Mesothelial cell of epicardium (in vitro differentiated cells): ENCODE results near the gene GSTA4. TPM values are rescaled to one million over a fixed set of nuclear protein-coding genes. Genes with fewer than 3 reads are reported as not detected.
"Not testable (repeated sequence)": the region's sequence is repeated elsewhere in the genome, so short reads cannot be mapped to it uniquely, and the experiment has no call there.

Source experiments
- DNase-seq, 2 experiments: peaks; one replicate each; pipeline ENCODE4 v3.0.0; 2021; ENCODE audit warnings: low spot score in 2 of 2; ENCODE audit not compliant: unreplicated experiment in 2 of 2
- H3K27ac Mint-ChIP-seq: 2 replicates; pipeline ENCODE4 v1.8.0; 2021; ENCODE audit warnings: mixed read lengths
- H3K27me3 Mint-ChIP-seq: 2 replicates; pipeline ENCODE4 v1.8.0; 2021; ENCODE audit warnings: low read depth, mixed read lengths
- H3K36me3 Mint-ChIP-seq: 2 replicates; pipeline ENCODE4 v1.8.0; 2021; ENCODE audit warnings: mixed read lengths
- H3K4me1 Mint-ChIP-seq: 2 replicates; pipeline ENCODE4 v1.8.0; 2021; ENCODE audit warnings: mixed read lengths
- H3K4me3 Mint-ChIP-seq: 2 replicates; pipeline ENCODE4 v1.8.0; 2021; ENCODE audit warnings: mild to moderate bottlenecking, moderate library complexity, mixed read lengths
- H3K9me3 Mint-ChIP-seq: 2 replicates; pipeline ENCODE4 v1.8.0; 2021; ENCODE audit warnings: mixed read lengths
- total RNA-seq: library from RNA; stranded (reverse); gene quantifications from 3 replicates; pipeline ENCODE4 v1.2.1, GENCODE V29; 2021
- TF ChIP-seq, protein P1 (sequence below): fragments of 200-600 bp; sonication (generic); IDR thresholded peaks from one replicate; pipeline ENCODE4 v1.5.0; 2021; ENCODE audit warnings: antibody characterized with exemption; ENCODE audit not compliant: unreplicated experiment

The GSTA4 gene
- total RNA-seq, 1 donor from 2014 or later = 66.2 TPM

DNA sequence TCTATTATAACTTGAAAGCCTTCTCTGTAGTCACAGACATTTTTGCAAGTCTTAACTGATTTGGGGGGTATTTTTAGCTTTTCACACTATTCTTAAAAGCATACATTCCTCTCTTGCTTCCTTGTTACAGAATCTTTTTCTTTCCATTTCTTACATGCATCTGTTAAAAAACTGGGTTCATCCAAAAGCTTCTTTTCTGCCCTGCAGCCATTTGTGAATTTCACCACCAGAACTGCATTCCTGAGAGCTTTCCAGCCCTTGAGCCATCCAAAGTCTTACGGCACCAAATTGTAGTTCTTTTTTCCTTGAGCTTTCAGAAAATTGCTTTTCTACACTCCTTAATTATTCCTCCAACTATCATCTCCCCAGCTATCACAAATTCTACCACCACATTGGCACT, 19.7 kb upstream of the GSTA4 start:
- Mint-ChIP-seq H3K4me1 (peaks cover 9% of the 10 kb centered on the region), H3K27me3 (no peaks in the 10 kb centered on the region), H3K36me3 (peaks cover 48% of the 10 kb centered on the region), H3K27ac (peak overlapping the region; percentile 1), H3K9me3 (no peaks in the 10 kb centered on the region), H3K4me3 (no peak overlapping the region)
- no peak for DNase-seq
- TF ChIP-seq, protein P1, sequence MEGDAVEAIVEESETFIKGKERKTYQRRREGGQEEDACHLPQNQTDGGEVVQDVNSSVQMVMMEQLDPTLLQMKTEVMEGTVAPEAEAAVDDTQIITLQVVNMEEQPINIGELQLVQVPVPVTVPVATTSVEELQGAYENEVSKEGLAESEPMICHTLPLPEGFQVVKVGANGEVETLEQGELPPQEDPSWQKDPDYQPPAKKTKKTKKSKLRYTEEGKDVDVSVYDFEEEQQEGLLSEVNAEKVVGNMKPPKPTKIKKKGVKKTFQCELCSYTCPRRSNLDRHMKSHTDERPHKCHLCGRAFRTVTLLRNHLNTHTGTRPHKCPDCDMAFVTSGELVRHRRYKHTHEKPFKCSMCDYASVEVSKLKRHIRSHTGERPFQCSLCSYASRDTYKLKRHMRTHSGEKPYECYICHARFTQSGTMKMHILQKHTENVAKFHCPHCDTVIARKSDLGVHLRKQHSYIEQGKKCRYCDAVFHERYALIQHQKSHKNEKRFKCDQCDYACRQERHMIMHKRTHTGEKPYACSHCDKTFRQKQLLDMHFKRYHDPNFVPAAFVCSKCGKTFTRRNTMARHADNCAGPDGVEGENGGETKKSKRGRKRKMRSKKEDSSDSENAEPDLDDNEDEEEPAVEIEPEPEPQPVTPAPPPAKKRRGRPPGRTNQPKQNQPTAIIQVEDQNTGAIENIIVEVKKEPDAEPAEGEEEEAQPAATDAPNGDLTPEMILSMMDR = no peak

DNA sequence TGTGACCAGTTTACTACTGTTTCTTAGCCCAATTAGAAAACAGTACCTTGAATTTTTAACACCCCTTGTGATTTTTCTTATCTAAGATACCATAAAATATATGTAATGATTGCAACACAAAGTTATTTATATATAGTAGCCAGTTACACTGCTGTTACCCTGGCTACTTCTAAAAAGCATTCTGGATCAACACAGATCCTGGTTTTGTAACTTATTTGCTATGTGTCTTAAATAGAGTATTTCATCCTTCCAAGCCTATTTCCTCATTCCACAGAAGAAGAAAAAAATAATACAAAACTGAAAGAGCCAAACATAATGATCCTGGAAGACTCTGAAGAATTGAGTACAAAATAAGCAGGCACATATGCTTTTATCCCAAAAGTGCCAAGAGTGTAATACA, 19.0 kb upstream of the GSTA4 start:
- Mint-ChIP-seq H3K9me3 (no peaks in the 10 kb centered on the region), H3K36me3 (peaks cover 55% of the 10 kb centered on the region), H3K27me3 (no peaks in the 10 kb centered on the region), H3K4me1 (peaks cover 9% of the 10 kb centered on the region), H3K4me3 (no peak overlapping the region), H3K27ac (peak overlapping the region; percentile 23)
- TF ChIP-seq, protein P1 = no peak
- no peak for DNase-seq

DNA sequence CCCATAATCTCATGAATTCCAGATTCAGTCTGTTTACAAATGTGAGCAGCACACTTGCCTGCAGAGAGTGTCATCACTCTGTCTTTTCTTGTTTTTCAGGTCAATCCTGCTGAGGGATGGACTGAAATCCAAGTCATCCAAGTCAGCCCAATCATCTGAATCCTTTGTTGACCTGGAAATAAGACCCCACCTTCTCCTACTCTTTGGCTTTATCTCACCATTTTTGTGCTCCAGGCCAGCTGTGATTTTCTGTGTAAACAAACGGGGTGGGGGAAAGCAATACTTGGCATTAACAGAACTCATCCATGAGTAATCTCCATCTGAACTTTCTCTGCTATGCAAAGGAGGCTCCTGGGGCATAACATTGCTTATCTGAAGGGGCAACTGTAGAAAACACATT, 16.9 kb upstream of the GSTA4 start:
- TF ChIP-seq, protein P1 = no peak
- Mint-ChIP-seq H3K4me1 (peaks cover 9% of the 10 kb centered on the region), H3K27ac (no peak overlapping the region), H3K27me3 (no peaks in the 10 kb centered on the region), H3K9me3 (no peaks in the 10 kb centered on the region), H3K36me3 (peaks cover 51% of the 10 kb centered on the region), H3K4me3 (no peak overlapping the region)
- no peak for DNase-seq

DNA sequence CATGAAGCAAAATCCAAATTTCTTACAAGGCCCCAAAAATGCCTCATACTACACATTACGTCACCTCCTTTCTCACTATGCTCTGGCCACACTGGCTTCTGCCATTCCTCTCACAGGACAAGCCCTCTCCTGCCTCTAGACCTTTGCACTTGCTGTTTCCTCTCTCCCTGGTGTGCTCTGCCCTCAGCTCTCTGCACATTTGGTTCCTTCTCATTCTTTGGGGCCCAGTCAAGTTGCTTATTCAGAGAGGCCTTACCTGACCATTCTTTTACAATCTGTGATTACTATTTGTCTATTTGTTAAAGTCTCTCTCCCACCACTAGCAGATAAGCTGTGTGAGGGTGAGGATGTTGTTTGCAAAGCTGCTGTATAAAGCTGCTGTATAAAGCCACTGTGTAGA, 15.4 kb upstream of the GSTA4 start:
- H3K36me3 Mint-ChIP-seq = peaks cover 47% of the 10 kb centered on the region

DNA sequence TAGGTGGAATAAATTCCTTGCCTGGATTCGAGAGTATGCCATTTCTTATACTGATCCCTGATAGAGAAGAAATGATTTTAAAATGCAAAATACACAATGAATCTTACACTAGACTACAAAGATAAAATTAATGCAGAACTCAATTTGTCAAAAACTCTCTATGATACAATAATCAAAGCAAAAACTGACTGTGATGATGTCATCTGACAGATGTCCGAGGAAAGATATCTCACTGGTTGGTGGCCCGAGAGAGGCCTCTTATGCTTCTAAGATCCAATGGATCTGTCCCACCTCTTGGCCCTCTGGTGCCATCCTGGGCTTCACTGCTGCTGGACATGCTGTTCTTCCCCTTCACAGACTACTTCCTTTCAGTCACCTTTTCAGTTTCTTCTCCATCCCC, 14.4 kb upstream of the GSTA4 start:
- TF ChIP-seq, protein P1 = no peak
- DNase-seq = no peak
- Mint-ChIP-seq H3K27ac (no peak overlapping the region), H3K9me3 (no peaks in the 10 kb centered on the region), H3K4me1 (peaks cover 4% of the 10 kb centered on the region), H3K4me3 (no peak overlapping the region), H3K36me3 (peaks cover 51% of the 10 kb centered on the region), H3K27me3 (no peaks in the 10 kb centered on the region)

More for the DNA sequence above, 15.4 kb upstream of the GSTA4 start:
- Mint-ChIP-seq H3K9me3 (no peaks in the 10 kb centered on the region), H3K4me3 (no peak overlapping the region), H3K27ac (no peak overlapping the region), H3K4me1 (peaks cover 9% of the 10 kb centered on the region), H3K27me3 (no peaks in the 10 kb centered on the region)
- no peak for DNase-seq
- TF ChIP-seq, protein P1 = no peak

DNA sequence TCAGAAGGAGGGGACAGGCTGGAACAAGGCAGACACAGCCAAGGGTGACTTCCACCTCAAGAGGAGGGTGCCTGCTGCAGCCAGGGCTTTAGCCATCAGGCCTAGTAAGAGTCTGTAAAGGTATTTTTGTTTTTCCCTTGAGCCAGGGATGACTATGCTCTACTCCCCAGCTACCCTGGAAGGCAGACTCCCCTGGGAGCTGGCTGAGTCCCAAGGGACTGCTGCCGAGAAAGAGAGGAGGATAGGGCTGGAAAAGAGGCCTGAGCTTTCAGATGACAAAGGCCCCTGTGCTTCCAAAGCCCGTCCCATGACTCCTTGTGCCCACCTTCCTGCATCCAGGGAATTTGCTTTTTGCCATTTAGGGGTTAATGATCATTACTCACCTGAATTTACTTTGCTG, 14.0 kb upstream of the GSTA4 start:
- H3K36me3 Mint-ChIP-seq = peaks cover 53% of the 10 kb centered on the region
- H3K4me1 Mint-ChIP-seq = peaks cover under 1% of the 10 kb centered on the region
- H3K9me3 Mint-ChIP-seq = no peaks in the 10 kb centered on the region
- no peak for DNase-seq
- H3K27me3 Mint-ChIP-seq = no peaks in the 10 kb centered on the region
- H3K27ac Mint-ChIP-seq = no peak overlapping the region
- H3K4me3 Mint-ChIP-seq = no peak overlapping the region
- TF ChIP-seq, protein P1 = no peak

DNA sequence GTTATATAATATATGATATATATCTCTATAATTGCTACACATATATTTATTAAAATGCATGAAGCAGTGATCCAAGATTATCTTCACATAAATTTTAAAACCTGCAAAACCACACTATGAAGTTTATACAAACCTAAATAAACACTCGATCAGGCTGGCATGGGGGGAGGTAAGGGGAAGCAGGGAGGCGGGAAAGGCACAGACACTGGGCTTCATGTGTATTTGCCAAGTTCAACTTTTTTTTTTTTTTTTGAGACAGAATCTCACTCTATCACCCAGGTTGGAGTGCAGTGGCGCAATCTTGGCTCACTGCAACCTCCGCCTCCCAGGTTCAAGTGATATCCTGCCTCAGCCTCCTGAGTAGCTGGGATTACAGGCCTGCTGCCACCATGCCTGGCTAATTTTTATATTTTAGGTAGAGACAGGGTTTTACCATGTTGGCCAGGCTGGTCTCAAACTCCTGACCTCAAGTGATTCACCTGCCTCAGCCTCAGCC, 13.2 kb upstream of the GSTA4 start:
- DNase-seq, H3K9me3 Mint-ChIP-seq, H3K27ac Mint-ChIP-seq, H3K27me3 Mint-ChIP-seq, H3K4me3 Mint-ChIP-seq, H3K4me1 Mint-ChIP-seq: not testable (repeated sequence)
- peaks cover 51% of the 10 kb centered on the region for H3K36me3 Mint-ChIP-seq
